ENCODE results near the gene PRSS57.
"Not testable (repeated sequence)": the region's sequence is repeated elsewhere in the genome, so short reads cannot be mapped to it uniquely, and the experiment has no call there.

The PRSS57 gene

GRCh38 chr19:688992-689391 lies 6.3 kb downstream of the PRSS57 start:
- no peak for DNase-seq

GRCh38 chr19:688214-688613 lies 7.0 kb downstream of the PRSS57 start:
- DNase-seq, result no peak

GRCh38 chr19:687569-688166 lies 7.6 kb downstream of the PRSS57 start:
- no peak for DNase-seq

GRCh38 chr19:686589-687297 lies 8.5 kb downstream of the PRSS57 start:
- no peak for DNase-seq

- no peak for DNase-seq
Observed at GRCh38 chr19:685454-685931, 9.8 kb downstream of the PRSS57 start.

- no peak for DNase-seq
Observed at GRCh38 chr19:682678-683320, 12.5 kb downstream of the PRSS57 start.

- peak in 1 of 2 donors; percentile 95 for DNase-seq
Observed at GRCh38 chr19:681029-682019, 13.9 kb downstream of the PRSS57 start.

GRCh38 chr19:680287-681028 lies 14.8 kb downstream of the PRSS57 start:
- DNase-seq, result peak; percentile 100

- peak; percentile 47 to 62 for DNase-seq
Observed at GRCh38 chr19:679418-680286, 15.6 kb downstream of the PRSS57 start.

GRCh38 chr19:678791-679388 lies 16.4 kb downstream of the PRSS57 start:
- DNase-seq, result no peak

- no peak for DNase-seq
Observed at GRCh38 chr19:677601-678436, 17.4 kb downstream of the PRSS57 start.

- DNase-seq, result no peak
Observed at GRCh38 chr19:677201-677600, 18.1 kb downstream of the PRSS57 start.

- no peak for DNase-seq
Observed at GRCh38 chr19:676339-677105, 18.7 kb downstream of the PRSS57 start, which contains the start of gene FSTL3. Gene FSTL3 (plus strand): TSS chr19:676392. CDS start chr19:676424, 32 bp downstream.

- DNase-seq, result no peak
Observed at GRCh38 chr19:676007-676338, 19.3 kb downstream of the PRSS57 start.

GRCh38 chr19:674282-675151 lies 20.7 kb downstream of the PRSS57 start:
- DNase-seq, result no peak

- no peak for DNase-seq
Observed at GRCh38 chr19:670609-671075, 24.6 kb downstream of the PRSS57 start.

GRCh38 chr19:668675-669434 lies 26.4 kb downstream of the PRSS57 start:
- DNase-seq, result not testable (repeated sequence)

Data from stimulated activated CD4-positive, alpha-beta T cell treated with anti-CD3 and anti-CD28 coated beads, Interleukin-2, amount 100 ng/mL, for 24 hours (primary cell).